ENCODE measurements around the gene PRKAG2. TPM values are rescaled to one million over a fixed set of nuclear protein-coding genes. Genes with fewer than 3 reads are reported as not detected.

The PRKAG2 gene
- total RNA-seq, 2 donors from 2014 or later, result 19.9 to 22.6 TPM

Other genes starting within 250 kb of the PRKAG2 start
- gene GALNTL5, start 79.3 kb upstream of the PRKAG2 start, total RNA-seq, result not detected
- gene GALNT11, start 148.6 kb upstream of the PRKAG2 start, total RNA-seq, result 10 to 100 TPM; 24.8 to 32.3 TPM

Measured in natural killer cell treated with Interleukin-12 subunit alpha and Interleukin-12 subunit beta and Interleukin-15 and Interleukin-18, amount 100 ng/mL, for 72 hours (primary cell).